Retinal pigment epithelial cell (primary cell): ENCODE results near the gene YPEL5.

Experiments
- DNase-seq: peaks from one replicate; pipeline ENCODE4 v3.0.0-alpha.2; 2010; ENCODE audit warnings: low read depth
- H3K4me3 ChIP-seq: 2 replicates; pipeline ENCODE4 v1.5.1; 2011; ENCODE audit warnings: mild to moderate bottlenecking, low read length, control low read depth, moderate library complexity
- TF ChIP-seq, protein P1 (sequence below): conservative IDR thresholded peaks from 2 replicates; pipeline ENCODE4 v1.5.1; 2011; ENCODE audit warnings: low read depth, low read length, control low read depth, inconsistent platforms

Gene YPEL5

DNA sequence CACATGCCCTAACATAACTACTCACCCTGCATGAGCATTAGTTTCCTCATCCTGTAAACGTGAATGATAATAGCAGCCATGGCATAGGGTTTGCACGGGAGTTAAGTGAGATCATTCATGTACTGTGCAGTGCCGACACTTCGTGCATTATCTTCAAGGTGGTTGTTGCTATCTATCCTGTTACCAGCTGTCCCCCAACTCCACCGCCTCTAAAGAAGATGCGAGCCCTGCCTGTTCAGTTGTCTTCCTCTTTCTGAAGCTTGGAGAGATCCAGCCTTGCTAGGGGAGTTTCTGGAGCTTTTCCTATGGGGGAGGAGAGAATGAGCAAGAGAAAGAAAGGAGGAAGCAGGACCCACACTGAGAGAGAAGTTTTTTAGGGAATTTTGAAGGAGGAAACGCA is 34.4 kb downstream of the YPEL5 start:
- TF ChIP-seq, protein P1, sequence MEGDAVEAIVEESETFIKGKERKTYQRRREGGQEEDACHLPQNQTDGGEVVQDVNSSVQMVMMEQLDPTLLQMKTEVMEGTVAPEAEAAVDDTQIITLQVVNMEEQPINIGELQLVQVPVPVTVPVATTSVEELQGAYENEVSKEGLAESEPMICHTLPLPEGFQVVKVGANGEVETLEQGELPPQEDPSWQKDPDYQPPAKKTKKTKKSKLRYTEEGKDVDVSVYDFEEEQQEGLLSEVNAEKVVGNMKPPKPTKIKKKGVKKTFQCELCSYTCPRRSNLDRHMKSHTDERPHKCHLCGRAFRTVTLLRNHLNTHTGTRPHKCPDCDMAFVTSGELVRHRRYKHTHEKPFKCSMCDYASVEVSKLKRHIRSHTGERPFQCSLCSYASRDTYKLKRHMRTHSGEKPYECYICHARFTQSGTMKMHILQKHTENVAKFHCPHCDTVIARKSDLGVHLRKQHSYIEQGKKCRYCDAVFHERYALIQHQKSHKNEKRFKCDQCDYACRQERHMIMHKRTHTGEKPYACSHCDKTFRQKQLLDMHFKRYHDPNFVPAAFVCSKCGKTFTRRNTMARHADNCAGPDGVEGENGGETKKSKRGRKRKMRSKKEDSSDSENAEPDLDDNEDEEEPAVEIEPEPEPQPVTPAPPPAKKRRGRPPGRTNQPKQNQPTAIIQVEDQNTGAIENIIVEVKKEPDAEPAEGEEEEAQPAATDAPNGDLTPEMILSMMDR, result no peak
- DNase-seq, result no peak
- no peak overlapping the region for H3K4me3 ChIP-seq

DNA sequence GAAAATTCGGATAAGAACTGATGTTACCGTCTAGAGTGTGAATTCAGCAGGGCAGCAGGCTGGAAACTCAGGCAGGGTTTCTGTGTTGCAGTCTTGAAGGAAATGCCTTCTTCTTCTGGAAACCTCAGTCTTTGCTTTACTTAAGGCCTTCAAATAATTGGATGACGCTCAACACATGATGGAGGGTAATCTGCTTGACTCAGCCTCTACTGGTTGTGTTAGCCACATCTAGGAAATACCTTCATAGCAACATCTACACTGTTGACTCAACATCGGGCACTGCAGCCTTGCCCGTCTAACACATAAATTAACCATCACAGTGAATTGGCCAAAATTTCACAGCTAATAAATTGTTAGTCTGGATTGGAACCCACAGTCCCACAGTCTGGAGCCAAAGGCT is 37.2 kb downstream of the YPEL5 start:
- no peak for DNase-seq
- TF ChIP-seq, protein P1, result no peak
- no peak overlapping the region for H3K4me3 ChIP-seq

DNA sequence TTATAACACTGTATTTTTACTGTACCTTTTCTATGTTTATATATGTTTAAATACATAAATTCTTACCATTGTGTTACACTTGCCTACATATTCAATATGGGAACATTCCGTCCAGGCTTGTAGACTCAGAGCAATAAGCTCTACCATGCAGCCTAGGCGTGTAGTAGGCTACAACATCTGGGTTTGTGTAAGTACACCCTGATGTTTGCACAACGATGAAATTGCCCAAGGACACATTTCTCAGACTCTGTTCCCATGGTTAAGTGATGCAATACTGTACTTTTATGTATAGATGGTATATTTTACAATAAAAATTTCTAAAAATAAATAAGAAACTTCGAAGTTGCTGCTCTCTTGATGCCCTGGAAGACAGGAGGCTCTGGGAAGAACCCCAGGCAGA is 38.4 kb downstream of the YPEL5 start:
- TF ChIP-seq, protein P1, result no peak
- no peak overlapping the region for H3K4me3 ChIP-seq
- no peak for DNase-seq

DNA sequence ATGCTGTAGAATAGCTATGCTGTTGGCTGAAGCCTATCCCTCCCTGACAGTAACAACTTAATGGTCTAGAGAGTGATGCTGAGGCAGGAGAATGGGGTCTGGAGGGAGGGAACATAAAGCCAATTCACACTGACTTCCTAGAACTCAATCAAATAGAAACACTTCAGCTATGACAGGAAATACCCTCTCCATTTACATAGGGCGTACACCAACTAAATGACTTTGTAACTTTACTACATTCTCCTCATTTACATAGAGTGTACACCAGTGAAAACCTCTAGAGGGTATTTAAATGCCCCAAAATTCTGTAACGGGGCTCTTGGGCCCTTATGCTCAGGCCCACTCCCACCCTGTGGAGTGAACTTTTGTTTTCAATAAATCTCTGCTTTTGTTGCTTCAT is 41.5 kb downstream of the YPEL5 start:
- DNase-seq, result no peak
- TF ChIP-seq, protein P1, result no peak

DNA sequence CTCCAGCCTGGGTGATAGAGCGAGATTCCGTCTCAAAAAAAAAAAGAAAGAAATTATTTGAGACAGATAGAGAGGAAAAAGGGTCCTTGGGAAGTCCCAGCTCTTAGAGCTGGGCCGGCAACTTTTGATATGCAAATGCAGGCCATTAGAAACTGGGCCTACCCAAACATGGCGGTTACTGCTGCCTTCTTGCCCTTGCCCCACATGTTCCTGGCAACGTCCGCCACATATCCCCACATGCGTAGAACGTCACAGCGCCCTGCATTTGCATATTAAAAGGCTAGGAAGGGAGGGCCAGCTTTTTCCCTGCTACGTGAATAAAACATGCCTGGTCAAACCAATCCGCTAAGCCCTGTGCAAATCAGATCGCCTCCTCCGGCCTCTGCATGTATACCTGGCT is 43.8 kb downstream of the YPEL5 start:
- no peak overlapping the region for H3K4me3 ChIP-seq
- TF ChIP-seq, protein P1, result no peak

More for the DNA sequence above, 41.5 kb downstream of the YPEL5 start:
- H3K4me3 ChIP-seq, result no peak overlapping the region

DNA sequence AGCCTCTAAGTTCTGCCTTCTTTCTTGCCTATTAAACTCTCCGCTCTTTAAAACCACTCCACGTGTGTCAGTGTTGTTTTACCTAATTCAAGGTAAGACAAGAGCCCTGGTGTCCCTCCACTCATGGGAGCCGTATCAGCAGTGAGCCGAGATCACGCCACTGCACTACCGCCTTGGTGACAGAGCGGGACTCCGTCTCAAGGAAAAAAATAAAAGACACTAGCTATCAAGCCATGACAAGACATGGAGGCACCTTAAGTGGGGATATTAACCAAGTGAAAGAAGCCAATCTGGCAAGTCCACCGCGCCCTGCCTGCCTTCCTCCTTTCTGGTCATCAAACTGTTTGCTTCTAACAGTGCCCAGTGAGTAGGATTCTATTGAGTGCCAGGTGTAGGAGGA is 44.3 kb downstream of the YPEL5 start:
- no peak for DNase-seq
- TF ChIP-seq, protein P1, result no peak
- no peak overlapping the region for H3K4me3 ChIP-seq

More for the DNA sequence above, 43.8 kb downstream of the YPEL5 start:
- DNase-seq, result no peak

DNA sequence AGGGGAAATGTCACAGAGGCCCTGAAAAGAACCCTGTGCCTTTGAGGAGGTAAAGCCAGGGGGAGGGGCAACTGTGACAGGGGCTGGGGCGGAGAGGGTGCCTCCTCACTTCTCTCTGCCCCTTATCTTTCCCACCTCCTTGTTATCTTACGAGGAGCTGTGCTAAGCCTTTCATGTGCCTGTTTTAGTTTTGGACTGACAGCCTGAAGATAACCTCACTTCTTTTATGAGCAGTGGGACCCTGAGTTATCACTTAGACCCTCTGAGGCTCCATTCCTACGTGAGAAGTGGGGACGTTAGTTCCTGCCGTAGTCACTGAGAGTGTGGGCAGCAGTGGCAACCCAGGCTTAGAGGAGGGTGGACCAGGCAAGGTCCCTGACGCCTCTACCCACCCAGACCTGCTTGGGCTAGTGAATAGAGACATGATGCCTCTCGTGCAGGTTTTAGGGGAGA is 45.0 kb downstream of the YPEL5 start:
- no peak overlapping the region for H3K4me3 ChIP-seq
- no peak for DNase-seq
- TF ChIP-seq, protein P1, result no peak
